K562 (cell line): ENCODE measurements around the gene CDADC1. TPM values are rescaled to one million over a fixed set of nuclear protein-coding genes. Genes with fewer than 3 reads are reported as not detected.

Experiments
- BRD9 ChIP-seq: fragments of 450-650 bp; IDR thresholded peaks from 2 replicates; pipeline ENCODE4 v1.6.1; 2018; ENCODE audit warnings: low read depth; ENCODE audit not compliant: partially characterized antibody
- ETV1 ChIP-seq: fragments of 450-650 bp; conservative IDR thresholded peaks from 2 replicates; pipeline ENCODE4 v1.6.1; 2016; ENCODE audit warnings: missing genetic modification characterization, control low read depth, low read depth, missing compliant biosample characterization
- MTF1 ChIP-seq: fragments of 250-450 bp; sonication (Bioruptor Pico); IDR thresholded peaks from 2 replicates; pipeline ENCODE4 v1.9.0; 2021; ENCODE audit warnings: moderate library complexity, mild to moderate bottlenecking, inconsistent platforms, borderline replicate concordance
- RBM17 ChIP-seq: fragments of 200-400 bp; formaldehyde crosslinking; IDR thresholded peaks from 2 replicates; pipeline ENCODE4 v1.6.1; 2017; ENCODE audit warnings: low read depth, mild to moderate bottlenecking, low read length, borderline replicate concordance
- SMARCA4 ChIP-seq: fragments of 450-650 bp; IDR thresholded peaks from 2 replicates; pipeline ENCODE4 v1.6.1; 2016
- SP2 ChIP-seq: IDR thresholded peaks from 2 replicates; pipeline ENCODE4 v1.6.1; 2011; ENCODE audit warnings: mild to moderate bottlenecking, low read depth, low read length, moderate library complexity; ENCODE audit not compliant: poor library complexity, severe bottlenecking; ENCODE audit errors: extremely low read depth
- STAT5B ChIP-seq: fragments of 250-450 bp; sonication (Bioruptor Pico); IDR thresholded peaks from 2 replicates; pipeline ENCODE4 v1.8.0; 2021; ENCODE audit warnings: mild to moderate bottlenecking, inconsistent platforms
- TCFL5 ChIP-seq: fragments of 250-450 bp; sonication (Bioruptor Pico); conservative IDR thresholded peaks from 2 replicates; pipeline ENCODE4 v1.6.1; 2021; ENCODE audit warnings: mild to moderate bottlenecking, moderate library complexity, matching md5 sums
- TEAD2 ChIP-seq: fragments of 450-650 bp; IDR thresholded peaks from 2 replicates; pipeline ENCODE4 v1.6.1; 2016; ENCODE audit warnings: missing genetic modification characterization, control low read depth, missing compliant biosample characterization
- ZFP30 ChIP-seq: fragments of 250-450 bp; sonication (Bioruptor Pico); IDR thresholded peaks from 2 replicates; pipeline ENCODE4 v1.8.0; 2022; ENCODE audit warnings: moderate library complexity, mild to moderate bottlenecking, inconsistent platforms, borderline replicate concordance
- ZNF217 ChIP-seq: sonication (generic); formaldehyde crosslinking; IDR thresholded peaks from 2 replicates; pipeline ENCODE4 v1.8.0; 2022; ENCODE audit warnings: mild to moderate bottlenecking, missing genetic modification reagents
- ZNF239 ChIP-seq: fragments of 250-450 bp; sonication (Bioruptor Pico); IDR thresholded peaks from 2 replicates; pipeline ENCODE4 v1.4.0; 2020; ENCODE audit warnings: mild to moderate bottlenecking
- ZNF253 ChIP-seq: fragments of 250-450 bp; sonication (Bioruptor Pico); conservative IDR thresholded peaks from 2 replicates; pipeline ENCODE4 v1.6.1; 2021; ENCODE audit warnings: mild to moderate bottlenecking
- ZNF507 ChIP-seq: conservative IDR thresholded peaks from 2 replicates; pipeline ENCODE4 v1.6.1; 2017; ENCODE audit warnings: missing genetic modification characterization, missing compliant biosample characterization
- polyA plus RNA-seq, 8 experiments: library from polyadenylated mRNA; depleted of rRNA in 4 of 8; stranded (reverse) in 5 of 8; unstranded in 3 of 8; fragments of >200 nt; fragmentation: Nextera tagmentation in 2 of 8; fragmentation: Illumina TruSeq in 1 of 8; extraction: Ambion mirVana in 2 of 8; extraction: Trizol in 1 of 8; gene quantifications; 2 replicates each; pipeline versions ENCODE4 v1.2.1 to v1.2.3, GENCODE V29; 2011 to 2014; ENCODE audit warnings: inconsistent platforms in 1 of 8, missing spikeins in 1 of 8
- total RNA-seq, 7 experiments: library from RNA; depleted of rRNA in 6 of 7; stranded (reverse); fragments of >200 nt in 6 of 7; fragmentation: Illumina TruSeq in 2 of 7; extraction: Trizol in 2 of 7; gene quantifications; 2 replicates each; pipeline versions ENCODE4 v1.2.1 to v1.2.3, GENCODE V29; 2011 to 2021; ENCODE audit warnings: low replicate concordance in 1 of 7
- TF ChIP-seq, protein P1 (sequence below): sonication (generic); formaldehyde crosslinking; IDR thresholded peaks from 2 replicates; pipeline ENCODE4 v1.8.0; 2022; ENCODE audit warnings: mild to moderate bottlenecking, missing genetic modification reagents, borderline replicate concordance
- TF ChIP-seq, protein P2 (sequence below): fragments of 450-650 bp; IDR thresholded peaks from 2 replicates; pipeline ENCODE4 v1.6.1; 2016; ENCODE audit warnings: borderline replicate concordance
- TF ChIP-seq, protein P3 (sequence below): fragments of 250-450 bp; sonication (Bioruptor Pico); IDR thresholded peaks from 2 replicates; pipeline ENCODE4 v1.5.0; 2020; ENCODE audit warnings: mild to moderate bottlenecking, borderline replicate concordance
- TF ChIP-seq, protein P4 (sequence below), 2 experiments: fragments of 450-650 bp in 1 of 2; sonication (generic) in 1 of 2; formaldehyde crosslinking in 1 of 2; IDR thresholded peaks in 1 of 2; conservative IDR thresholded peaks in 1 of 2; 2 replicates each; pipeline versions ENCODE4 v1.6.1 to v1.8.1; 2016 to 2023; ENCODE audit warnings: mild to moderate bottlenecking in 2 of 2, moderate library complexity in 2 of 2, inconsistent platforms in 1 of 2, missing genetic modification reagents in 1 of 2

CDADC1 gene
- total and polyA plus RNA-seq, 9 of the 15 experiments (the other 6 are each of a cell fraction or from before 2014, with no cell fraction given): 4.1 to 11.8 (median 6.3) TPM

DNA sequence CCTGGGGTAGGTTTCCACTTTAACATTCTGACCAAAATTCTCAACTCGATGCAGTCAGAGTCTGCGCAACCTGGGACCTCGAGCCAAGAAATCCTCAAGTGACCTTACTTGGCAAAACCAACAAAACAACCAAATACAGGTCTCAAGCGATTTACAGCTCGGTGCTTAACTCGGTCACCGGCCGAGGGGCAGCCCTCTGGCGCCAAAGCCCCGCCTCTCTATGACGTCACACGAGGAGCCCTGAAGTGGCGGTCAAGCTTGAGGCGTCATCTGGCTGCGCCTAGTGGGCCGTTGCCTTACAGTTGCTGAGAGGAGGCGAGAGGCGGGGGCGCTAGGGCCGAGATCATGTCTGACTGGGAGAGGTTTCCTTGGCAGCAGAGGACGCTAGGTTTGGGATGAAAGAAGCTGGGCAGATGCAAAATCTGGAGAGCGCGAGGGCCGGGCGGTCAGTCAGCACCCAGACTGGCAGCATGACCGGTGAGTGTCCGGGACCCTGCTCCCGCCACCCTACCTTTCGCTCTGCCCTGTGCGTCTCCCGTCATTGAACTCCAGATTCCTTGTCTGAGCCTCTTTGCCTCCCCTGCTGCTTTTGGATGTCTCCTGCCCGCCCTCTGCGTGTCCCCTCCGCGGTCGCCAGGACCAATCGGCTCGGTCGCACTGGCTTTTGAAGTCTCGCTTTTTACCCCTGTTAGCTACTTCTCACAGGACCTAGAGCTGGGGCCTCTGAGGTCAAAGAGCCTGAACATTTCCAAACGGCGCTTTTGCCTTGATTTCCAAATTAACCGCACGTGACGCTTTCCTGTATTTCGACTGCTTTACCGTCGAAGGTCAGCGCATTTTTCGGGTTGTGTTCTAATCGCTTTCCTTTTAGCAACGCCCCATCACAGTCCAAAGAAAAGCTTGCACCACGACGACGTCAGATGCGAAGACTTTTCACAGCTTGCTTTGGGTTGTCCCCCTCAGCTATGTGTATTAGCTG lies at the start of gene CDADC1 (continued):
- TF ChIP-seq, protein P1, sequence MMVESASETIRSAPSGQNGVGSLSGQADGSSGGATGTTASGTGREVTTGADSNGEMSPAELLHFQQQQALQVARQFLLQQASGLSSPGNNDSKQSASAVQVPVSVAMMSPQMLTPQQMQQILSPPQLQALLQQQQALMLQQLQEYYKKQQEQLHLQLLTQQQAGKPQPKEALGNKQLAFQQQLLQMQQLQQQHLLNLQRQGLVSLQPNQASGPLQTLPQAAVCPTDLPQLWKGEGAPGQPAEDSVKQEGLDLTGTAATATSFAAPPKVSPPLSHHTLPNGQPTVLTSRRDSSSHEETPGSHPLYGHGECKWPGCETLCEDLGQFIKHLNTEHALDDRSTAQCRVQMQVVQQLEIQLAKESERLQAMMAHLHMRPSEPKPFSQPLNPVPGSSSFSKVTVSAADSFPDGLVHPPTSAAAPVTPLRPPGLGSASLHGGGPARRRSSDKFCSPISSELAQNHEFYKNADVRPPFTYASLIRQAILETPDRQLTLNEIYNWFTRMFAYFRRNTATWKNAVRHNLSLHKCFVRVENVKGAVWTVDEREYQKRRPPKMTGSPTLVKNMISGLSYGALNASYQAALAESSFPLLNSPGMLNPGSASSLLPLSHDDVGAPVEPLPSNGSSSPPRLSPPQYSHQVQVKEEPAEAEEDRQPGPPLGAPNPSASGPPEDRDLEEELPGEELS: no peak
- TF ChIP-seq SMARCA4 (no peak), ZNF253 (CRISPR knock-in tag) (no peak), RBM17 (no peak), TEAD2 (no peak), TCFL5 (CRISPR knock-in tag) (no peak), ZNF217 (no peak), ZNF239 (no peak), MTF1 (CRISPR knock-in tag) (no peak), SP2 (no peak), ETV1 (tag) (no peak), BRD9 (peak; percentile 21), STAT5B (CRISPR knock-in tag) (no peak), ZFP30 (CRISPR knock-in tag) (no peak), ZNF507 (tag) (no peak)
- TF ChIP-seq, protein P2, sequence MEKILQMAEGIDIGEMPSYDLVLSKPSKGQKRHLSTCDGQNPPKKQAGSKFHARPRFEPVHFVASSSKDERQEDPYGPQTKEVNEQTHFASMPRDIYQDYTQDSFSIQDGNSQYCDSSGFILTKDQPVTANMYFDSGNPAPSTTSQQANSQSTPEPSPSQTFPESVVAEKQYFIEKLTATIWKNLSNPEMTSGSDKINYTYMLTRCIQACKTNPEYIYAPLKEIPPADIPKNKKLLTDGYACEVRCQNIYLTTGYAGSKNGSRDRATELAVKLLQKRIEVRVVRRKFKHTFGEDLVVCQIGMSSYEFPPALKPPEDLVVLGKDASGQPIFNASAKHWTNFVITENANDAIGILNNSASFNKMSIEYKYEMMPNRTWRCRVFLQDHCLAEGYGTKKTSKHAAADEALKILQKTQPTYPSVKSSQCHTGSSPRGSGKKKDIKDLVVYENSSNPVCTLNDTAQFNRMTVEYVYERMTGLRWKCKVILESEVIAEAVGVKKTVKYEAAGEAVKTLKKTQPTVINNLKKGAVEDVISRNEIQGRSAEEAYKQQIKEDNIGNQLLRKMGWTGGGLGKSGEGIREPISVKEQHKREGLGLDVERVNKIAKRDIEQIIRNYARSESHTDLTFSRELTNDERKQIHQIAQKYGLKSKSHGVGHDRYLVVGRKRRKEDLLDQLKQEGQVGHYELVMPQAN: peak; percentile 90
- TF ChIP-seq, protein P3, sequence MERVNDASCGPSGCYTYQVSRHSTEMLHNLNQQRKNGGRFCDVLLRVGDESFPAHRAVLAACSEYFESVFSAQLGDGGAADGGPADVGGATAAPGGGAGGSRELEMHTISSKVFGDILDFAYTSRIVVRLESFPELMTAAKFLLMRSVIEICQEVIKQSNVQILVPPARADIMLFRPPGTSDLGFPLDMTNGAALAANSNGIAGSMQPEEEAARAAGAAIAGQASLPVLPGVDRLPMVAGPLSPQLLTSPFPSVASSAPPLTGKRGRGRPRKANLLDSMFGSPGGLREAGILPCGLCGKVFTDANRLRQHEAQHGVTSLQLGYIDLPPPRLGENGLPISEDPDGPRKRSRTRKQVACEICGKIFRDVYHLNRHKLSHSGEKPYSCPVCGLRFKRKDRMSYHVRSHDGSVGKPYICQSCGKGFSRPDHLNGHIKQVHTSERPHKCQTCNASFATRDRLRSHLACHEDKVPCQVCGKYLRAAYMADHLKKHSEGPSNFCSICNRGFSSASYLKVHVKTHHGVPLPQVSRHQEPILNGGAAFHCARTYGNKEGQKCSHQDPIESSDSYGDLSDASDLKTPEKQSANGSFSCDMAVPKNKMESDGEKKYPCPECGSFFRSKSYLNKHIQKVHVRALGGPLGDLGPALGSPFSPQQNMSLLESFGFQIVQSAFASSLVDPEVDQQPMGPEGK (CRISPR knock-in tag): no peak
- TF ChIP-seq, protein P4, sequence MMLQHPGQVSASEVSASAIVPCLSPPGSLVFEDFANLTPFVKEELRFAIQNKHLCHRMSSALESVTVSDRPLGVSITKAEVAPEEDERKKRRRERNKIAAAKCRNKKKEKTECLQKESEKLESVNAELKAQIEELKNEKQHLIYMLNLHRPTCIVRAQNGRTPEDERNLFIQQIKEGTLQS (IDR thresholded peaks at IDR 0.05): peak; percentile 96
- TF ChIP-seq, protein P4 (CRISPR knock-in tag; conservative IDR thresholded peaks at IDR 0.05): no peak
